ENCODE data around the gene ZNF672.
"Not testable (repeated sequence)": the region's sequence is repeated elsewhere in the genome, so short reads cannot be mapped to it uniquely, and the experiment has no call there.

The ZNF672 gene

GRCh38 chr1:248885646-248886045 is 47.6 kb downstream of the ZNF672 start:
- DNase-seq (ENCODE audit: extremely low read depth, low read depth) = no peak
- TF ChIP-seq, protein P1, sequence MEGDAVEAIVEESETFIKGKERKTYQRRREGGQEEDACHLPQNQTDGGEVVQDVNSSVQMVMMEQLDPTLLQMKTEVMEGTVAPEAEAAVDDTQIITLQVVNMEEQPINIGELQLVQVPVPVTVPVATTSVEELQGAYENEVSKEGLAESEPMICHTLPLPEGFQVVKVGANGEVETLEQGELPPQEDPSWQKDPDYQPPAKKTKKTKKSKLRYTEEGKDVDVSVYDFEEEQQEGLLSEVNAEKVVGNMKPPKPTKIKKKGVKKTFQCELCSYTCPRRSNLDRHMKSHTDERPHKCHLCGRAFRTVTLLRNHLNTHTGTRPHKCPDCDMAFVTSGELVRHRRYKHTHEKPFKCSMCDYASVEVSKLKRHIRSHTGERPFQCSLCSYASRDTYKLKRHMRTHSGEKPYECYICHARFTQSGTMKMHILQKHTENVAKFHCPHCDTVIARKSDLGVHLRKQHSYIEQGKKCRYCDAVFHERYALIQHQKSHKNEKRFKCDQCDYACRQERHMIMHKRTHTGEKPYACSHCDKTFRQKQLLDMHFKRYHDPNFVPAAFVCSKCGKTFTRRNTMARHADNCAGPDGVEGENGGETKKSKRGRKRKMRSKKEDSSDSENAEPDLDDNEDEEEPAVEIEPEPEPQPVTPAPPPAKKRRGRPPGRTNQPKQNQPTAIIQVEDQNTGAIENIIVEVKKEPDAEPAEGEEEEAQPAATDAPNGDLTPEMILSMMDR (IDR thresholded peaks at IDR 0.05; ENCODE audit: low read depth, low read length) = no peak

DNA sequence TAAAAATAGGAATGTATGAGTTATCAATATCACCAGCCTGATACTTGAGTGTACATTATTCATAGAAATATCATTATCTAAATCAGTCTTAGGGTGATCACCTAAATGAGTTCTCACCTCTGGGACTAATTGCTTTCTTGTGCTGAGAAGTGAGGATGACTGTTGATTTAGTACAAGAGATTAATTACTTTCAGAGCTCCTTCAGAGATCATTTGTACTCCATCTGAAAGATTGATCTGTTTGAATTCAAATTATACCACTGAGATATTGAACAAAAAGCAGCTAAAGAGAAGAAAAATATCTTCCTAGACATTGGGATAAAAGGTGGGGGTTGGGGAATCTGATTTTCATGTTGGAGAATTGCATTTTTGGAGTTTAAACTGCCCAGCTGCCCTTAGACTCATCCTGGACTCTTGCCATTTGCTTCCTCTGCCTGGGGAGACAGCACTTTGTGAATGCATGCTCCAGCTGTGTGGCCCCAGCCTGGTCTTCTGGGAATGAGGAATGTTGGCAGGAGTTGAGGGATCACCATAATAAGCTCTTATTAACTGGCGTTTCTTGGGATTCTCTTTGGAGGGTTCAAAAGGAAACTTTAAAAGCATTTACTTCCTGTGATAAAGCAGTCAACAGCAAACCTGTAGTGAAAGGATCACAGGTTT is 48.3 kb downstream of the ZNF672 start:
- TF ChIP-seq, protein P1 (IDR thresholded peaks at IDR 0.05; ENCODE audit: low read depth, low read length) = no peak
- no peak for DNase-seq (ENCODE audit: extremely low read depth, low read depth)

DNA sequence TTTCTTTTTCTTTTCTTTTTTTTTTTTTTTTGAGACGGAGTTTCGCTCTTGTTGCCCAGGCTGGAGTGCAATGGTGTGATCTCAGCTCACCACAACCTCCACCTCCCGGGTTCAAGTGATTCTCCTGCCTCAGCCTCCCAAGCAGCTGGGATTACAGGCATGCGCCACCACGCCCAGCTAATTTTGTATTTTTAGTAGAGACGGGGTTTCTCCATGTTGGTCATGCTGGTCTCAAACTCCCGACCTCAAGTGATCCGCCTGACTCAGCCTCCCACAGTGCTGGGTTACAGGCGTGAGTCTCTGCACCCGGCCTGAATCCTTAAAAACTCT is 51.9 kb downstream of the ZNF672 start:
- DNase-seq (ENCODE audit: extremely low read depth, low read depth) = not testable (repeated sequence)

- no peak for DNase-seq (ENCODE audit: extremely low read depth, low read depth)
- TF ChIP-seq, protein P1 (IDR thresholded peaks at IDR 0.05; ENCODE audit: low read depth, low read length) = no peak
Observed at GRCh38 chr1:248890549-248891498, 52.8 kb downstream of the ZNF672 start.

DNA sequence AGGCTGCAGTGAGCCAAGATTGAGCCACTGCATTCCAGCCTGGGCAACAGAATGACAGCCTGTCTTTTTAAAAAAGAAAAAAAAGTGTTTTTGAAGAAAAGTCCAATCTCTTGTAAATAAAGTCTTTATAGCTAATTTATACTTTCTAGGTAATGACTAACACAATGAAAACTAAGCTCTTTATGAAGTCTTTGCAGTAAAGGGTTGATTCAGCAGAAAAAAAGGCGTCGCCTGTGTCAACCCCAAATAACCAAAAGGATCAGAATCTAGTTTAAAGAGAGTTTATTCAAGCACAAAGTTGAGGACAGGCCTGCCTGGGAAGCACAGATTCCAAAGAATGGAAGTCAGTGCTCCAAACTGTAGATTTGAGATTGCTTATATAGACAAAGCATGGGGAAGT is 53.7 kb downstream of the ZNF672 start:
- no peak for DNase-seq (ENCODE audit: extremely low read depth, low read depth)
- TF ChIP-seq, protein P1 (IDR thresholded peaks at IDR 0.05; ENCODE audit: low read depth, low read length) = no peak

DNA sequence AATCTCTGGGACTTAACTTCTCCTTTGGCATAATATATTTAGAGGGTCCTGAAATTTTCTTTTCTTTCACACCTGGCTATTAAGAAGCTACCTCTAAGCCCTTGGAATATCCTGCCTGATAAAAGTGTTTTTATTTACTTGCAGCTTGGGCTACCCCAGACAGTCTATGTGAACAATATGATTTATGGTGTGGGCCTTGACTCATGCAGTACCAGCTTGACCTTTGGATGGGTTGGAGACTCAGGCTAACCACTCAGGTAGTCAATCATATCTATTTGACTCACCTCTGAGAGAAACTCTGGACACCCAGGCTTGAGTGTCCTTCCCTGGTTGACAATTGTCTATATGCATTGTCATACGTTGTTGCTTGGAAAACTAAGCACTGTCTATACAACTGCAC is 54.6 kb downstream of the ZNF672 start:
- TF ChIP-seq, protein P1 (IDR thresholded peaks at IDR 0.05; ENCODE audit: low read depth, low read length) = no peak
- DNase-seq (ENCODE audit: extremely low read depth, low read depth) = no peak

DNA sequence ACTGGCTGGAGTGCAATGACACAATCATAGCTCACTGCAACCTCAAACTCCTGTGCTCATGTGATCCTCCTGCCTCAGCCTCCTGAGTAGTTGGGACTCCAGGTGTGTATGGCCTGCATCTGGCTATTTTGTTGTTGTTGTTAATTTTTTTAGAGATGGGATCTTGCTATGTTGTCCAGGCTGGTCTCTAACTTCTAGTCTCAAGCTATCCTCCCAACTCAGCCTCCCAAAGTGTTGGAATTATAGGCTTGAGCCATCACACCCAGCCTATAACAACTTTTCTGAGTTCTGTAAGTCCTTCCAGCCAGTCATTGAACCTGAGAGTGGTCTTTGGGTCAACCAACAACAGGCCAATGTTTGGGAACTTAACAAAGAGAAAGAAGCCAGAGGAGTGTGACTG is 56.8 kb downstream of the ZNF672 start:
- no peak for DNase-seq (ENCODE audit: extremely low read depth, low read depth)

More for the DNA sequence above, 56.8 kb downstream of the ZNF672 start:
- TF ChIP-seq, protein P1 (IDR thresholded peaks at IDR 0.05; ENCODE audit: low read depth, low read length) = no peak

Measured in AG09319 (cell line).